ACC112 (cell line): ENCODE measurements around the gene FOXL3.

Source experiments
- H2AFZ ChIP-seq: fragments of 200-600 bp; sonication (generic); one replicate; pipeline ENCODE4 v1.6.0; 2017; ENCODE audit warnings: antibody characterized with exemption, low read length; ENCODE audit not compliant: unreplicated experiment
- H3K27ac ChIP-seq: fragments of 200-600 bp; sonication (generic); 2 replicates; pipeline ENCODE4 v1.5.1; 2014; ENCODE audit warnings: low read depth, mild to moderate bottlenecking, antibody characterized with exemption, low read length, moderate library complexity
- H3K27me3 ChIP-seq: fragments of 200-600 bp; sonication (generic); 2 replicates; pipeline ENCODE4 v1.6.1; 2014; ENCODE audit warnings: mild to moderate bottlenecking, antibody characterized with exemption, low read length, moderate library complexity, mixed read lengths; ENCODE audit not compliant: insufficient read depth
- H3K36me3 ChIP-seq: fragments of 200-600 bp; sonication (generic); 2 replicates; pipeline ENCODE4 v1.6.1; 2016; ENCODE audit warnings: mild to moderate bottlenecking, antibody characterized with exemption, low read length, moderate library complexity, mixed read lengths; ENCODE audit not compliant: insufficient read depth
- H3K4me1 ChIP-seq: fragments of 200-600 bp; sonication (generic); one replicate; pipeline ENCODE4 v1.6.1; 2016; ENCODE audit warnings: low read length, mixed read lengths; ENCODE audit not compliant: insufficient read depth, unreplicated experiment, control insufficient read depth
- H3K4me3 ChIP-seq: fragments of 200-600 bp; sonication (generic); 2 replicates; pipeline ENCODE4 v1.5.1; 2014; ENCODE audit warnings: mild to moderate bottlenecking, low read depth, low read length
- H3K79me2 ChIP-seq: fragments of 200-600 bp; sonication (generic); one replicate; pipeline ENCODE4 v1.6.0; 2016; ENCODE audit warnings: low read length; ENCODE audit not compliant: control insufficient read depth, unreplicated experiment, insufficient read depth

The FOXL3 gene

GRCh38 chr7:270351-270983 is 19.5 kb upstream of the FOXL3 start:
- H3K4me1 ChIP-seq: no peaks in the 10 kb centered on the region
- no peaks in the 10 kb centered on the region for H3K27me3 ChIP-seq
- no peaks in the 10 kb centered on the region for H3K36me3 ChIP-seq
- no peak overlapping the region for H3K27ac ChIP-seq
- no peaks in the 10 kb centered on the region for H3K79me2 ChIP-seq
- no peak overlapping the region for H3K4me3 ChIP-seq
- H2AFZ ChIP-seq: no peak overlapping the region

- Histone ChIP-seq H2AFZ (no peak overlapping the region), H3K4me3 (no peak overlapping the region)
These were observed 18.5 kb upstream of the FOXL3 start for GRCh38 chr7:271266-272107.

GRCh38 chr7:272108-272615 is 17.8 kb upstream of the FOXL3 start:
- H3K36me3 ChIP-seq: no peaks in the 10 kb centered on the region
- no peak overlapping the region for H3K27ac ChIP-seq
- no peaks in the 10 kb centered on the region for H3K79me2 ChIP-seq
- H3K27me3 ChIP-seq: no peaks in the 10 kb centered on the region
- no peak overlapping the region for H3K4me3 ChIP-seq
- no peaks in the 10 kb centered on the region for H3K4me1 ChIP-seq
- H2AFZ ChIP-seq: no peak overlapping the region

More at GRCh38 chr7:271266-272107, 18.5 kb upstream of the FOXL3 start:
- Histone ChIP-seq H3K27ac (no peak overlapping the region), H3K36me3 (no peaks in the 10 kb centered on the region), H3K4me1 (no peaks in the 10 kb centered on the region), H3K79me2 (no peaks in the 10 kb centered on the region), H3K27me3 (no peaks in the 10 kb centered on the region)

GRCh38 chr7:272631-273030 is 17.3 kb upstream of the FOXL3 start:
- Histone ChIP-seq H3K27ac (no peak overlapping the region), H2AFZ (no peak overlapping the region), H3K4me3 (no peak overlapping the region), H3K4me1 (no peaks in the 10 kb centered on the region), H3K27me3 (no peaks in the 10 kb centered on the region), H3K79me2 (no peaks in the 10 kb centered on the region), H3K36me3 (no peaks in the 10 kb centered on the region)

DNA sequence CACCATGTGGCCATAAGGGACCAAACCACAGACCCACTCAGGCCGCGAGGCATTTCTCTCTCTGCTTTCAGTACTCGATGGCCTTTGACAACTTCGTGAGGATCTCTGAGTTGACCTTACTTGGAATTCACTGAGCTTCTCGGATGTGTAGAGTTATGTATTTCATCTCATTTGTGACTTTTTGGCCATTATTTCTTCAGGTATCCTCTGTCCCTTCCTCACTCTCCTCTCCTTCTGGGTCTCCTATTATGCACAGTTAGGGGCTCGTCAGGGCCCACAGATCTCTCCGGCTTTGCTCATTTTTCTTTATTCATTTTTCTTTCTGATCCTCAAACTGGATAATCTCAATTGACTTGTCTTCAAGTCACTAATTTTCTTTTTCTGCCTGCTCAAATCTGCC is 16.6 kb upstream of the FOXL3 start:
- H3K4me1 ChIP-seq: no peaks in the 10 kb centered on the region
- H2AFZ ChIP-seq: no peak overlapping the region
- H3K4me3 ChIP-seq: no peak overlapping the region
- H3K79me2 ChIP-seq: no peaks in the 10 kb centered on the region
- H3K27me3 ChIP-seq: peaks cover 3% of the 10 kb centered on the region; the same call in 1 of the 2 replicates
- no peaks in the 10 kb centered on the region for H3K36me3 ChIP-seq
- H3K27ac ChIP-seq: no peak overlapping the region

DNA sequence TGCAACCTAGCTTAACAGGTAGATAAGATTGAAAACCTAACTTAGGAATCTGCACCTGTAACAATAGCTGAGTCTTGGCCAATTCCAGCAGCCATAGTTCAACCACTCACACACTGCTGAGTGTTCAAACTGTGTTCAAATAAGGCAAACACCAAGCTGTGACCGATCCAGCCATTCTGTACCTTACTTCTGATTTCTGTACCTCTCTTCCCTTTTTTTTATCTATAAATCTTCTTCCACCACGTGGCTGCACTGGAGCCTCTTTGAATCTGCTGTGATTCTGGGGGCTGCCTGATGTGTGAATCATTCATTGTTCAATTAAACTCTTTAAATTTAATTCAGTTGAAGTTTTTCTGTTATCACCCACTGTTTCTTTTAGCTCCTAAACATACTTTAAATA is 15.7 kb upstream of the FOXL3 start:
- H3K36me3 ChIP-seq: no peaks in the 10 kb centered on the region
- H3K27me3 ChIP-seq: peaks cover 3% of the 10 kb centered on the region; the same call in 1 of the 2 replicates
- no peaks in the 10 kb centered on the region for H3K4me1 ChIP-seq
- no peak overlapping the region for H3K27ac ChIP-seq
- H2AFZ ChIP-seq: no peak overlapping the region
- no peak overlapping the region for H3K4me3 ChIP-seq
- H3K79me2 ChIP-seq: no peaks in the 10 kb centered on the region

DNA sequence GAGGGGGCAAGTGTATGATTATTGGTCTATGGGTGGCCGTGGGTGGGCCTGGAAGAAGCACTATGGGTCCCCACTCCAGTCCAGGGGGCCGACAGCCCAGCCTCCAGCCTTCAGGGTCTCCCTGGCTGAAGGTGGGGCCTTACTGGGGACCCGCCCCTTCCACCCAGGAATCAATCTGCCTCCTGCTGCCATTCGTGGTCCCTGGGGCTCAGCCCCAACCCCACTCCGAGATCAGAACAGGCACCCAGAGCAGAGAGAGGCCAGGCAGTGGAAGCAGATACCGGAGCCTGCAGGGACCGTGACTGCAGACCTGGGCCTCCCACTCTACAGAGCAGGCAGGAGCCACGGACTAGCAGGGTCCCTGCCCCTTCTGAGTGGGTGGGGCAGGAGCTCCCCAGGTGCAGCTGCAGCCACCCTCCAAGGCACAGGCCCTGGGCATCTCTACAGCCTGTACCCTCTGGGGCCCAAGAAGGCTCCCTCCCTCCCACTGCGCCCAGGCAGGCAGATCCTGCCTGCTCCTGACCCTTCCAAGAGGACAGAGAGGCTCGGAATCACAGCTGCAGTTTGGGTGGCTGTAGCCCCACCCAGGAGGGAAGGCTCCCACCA is 13.6 kb upstream of the FOXL3 start:
- H3K4me3 ChIP-seq: no peak overlapping the region
- no peak overlapping the region for H3K27ac ChIP-seq
- H2AFZ ChIP-seq: no peak overlapping the region
- H3K79me2 ChIP-seq: no peaks in the 10 kb centered on the region
- H3K36me3 ChIP-seq: no peaks in the 10 kb centered on the region
- H3K27me3 ChIP-seq: peaks cover 3% of the 10 kb centered on the region; the same call in 1 of the 2 replicates
- H3K4me1 ChIP-seq: no peaks in the 10 kb centered on the region

DNA sequence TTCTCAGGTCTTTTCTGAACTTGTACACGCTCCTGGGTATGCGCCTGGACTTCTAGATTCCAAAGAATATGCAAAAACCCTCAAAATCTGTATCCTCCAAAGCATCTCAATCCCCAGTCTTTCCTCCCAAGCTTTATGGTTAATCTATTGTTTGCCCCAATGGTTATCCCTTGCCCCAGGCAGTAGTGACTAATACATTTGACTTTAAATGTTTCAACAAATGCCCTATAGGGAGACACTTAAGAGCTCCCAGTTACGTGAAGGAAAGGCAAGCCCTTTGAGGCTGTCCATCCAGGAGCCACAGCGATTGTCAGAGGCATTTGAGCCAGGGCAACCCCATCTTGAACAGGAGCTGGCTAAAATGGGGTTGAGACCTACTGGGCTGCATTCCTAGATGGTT is 12.7 kb upstream of the FOXL3 start:
- Histone ChIP-seq H3K36me3 (no peaks in the 10 kb centered on the region), H2AFZ (no peak overlapping the region), H3K79me2 (no peaks in the 10 kb centered on the region), H3K4me1 (no peaks in the 10 kb centered on the region), H3K27ac (no peak overlapping the region), H3K27me3 (peaks cover 3% of the 10 kb centered on the region; the same call in 1 of the 2 replicates), H3K4me3 (no peak overlapping the region)

- H3K4me1 ChIP-seq: no peaks in the 10 kb centered on the region
- H3K36me3 ChIP-seq: no peaks in the 10 kb centered on the region
- no peaks in the 10 kb centered on the region for H3K79me2 ChIP-seq
- no peak overlapping the region for H3K27ac ChIP-seq
- H3K27me3 ChIP-seq: peaks cover 3% of the 10 kb centered on the region; the same call in 1 of the 2 replicates
- no peak overlapping the region for H3K4me3 ChIP-seq
- H2AFZ ChIP-seq: no peak overlapping the region
These were observed 11.9 kb upstream of the FOXL3 start for GRCh38 chr7:278081-278480.

DNA sequence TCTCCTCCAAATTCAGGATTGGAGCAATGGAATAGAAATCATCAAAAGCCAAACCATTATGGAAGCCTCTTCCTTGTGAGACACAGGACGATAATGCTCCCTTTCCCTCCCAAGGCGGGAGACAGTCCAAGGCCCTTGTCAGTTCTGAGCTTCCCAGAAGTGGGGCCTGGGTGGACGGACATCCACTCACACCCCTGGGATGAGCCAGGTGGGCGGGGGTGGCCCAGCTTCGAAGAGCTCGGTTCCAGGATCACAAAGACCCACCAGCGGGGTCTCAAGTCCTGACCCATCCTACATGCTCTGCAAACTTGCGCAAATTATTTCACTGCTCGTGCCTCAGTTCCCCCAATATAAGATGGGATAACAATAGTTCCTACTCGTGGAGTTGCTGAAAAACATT is 10.1 kb upstream of the FOXL3 start:
- no peak overlapping the region for H3K27ac ChIP-seq
- no peaks in the 10 kb centered on the region for H3K4me1 ChIP-seq
- H3K4me3 ChIP-seq: no peak overlapping the region
- H3K79me2 ChIP-seq: no peaks in the 10 kb centered on the region
- H3K36me3 ChIP-seq: no peaks in the 10 kb centered on the region
- peaks cover 5% of the 10 kb centered on the region; the same call in 1 of the 2 replicates for H3K27me3 ChIP-seq
- no peak overlapping the region for H2AFZ ChIP-seq
